Kasumi-1 (cell line): ENCODE data around the gene HNRNPF.
"Not testable (repeated sequence)": the region's sequence is repeated elsewhere in the genome, so short reads cannot be mapped to it uniquely, and the experiment has no call there.

Source experiments
- DNase-seq, 2 experiments: peaks; one replicate each; lab custom pipeline; 2025; lab: John Stamatoyannopoulos, UW

The HNRNPF gene

DNA sequence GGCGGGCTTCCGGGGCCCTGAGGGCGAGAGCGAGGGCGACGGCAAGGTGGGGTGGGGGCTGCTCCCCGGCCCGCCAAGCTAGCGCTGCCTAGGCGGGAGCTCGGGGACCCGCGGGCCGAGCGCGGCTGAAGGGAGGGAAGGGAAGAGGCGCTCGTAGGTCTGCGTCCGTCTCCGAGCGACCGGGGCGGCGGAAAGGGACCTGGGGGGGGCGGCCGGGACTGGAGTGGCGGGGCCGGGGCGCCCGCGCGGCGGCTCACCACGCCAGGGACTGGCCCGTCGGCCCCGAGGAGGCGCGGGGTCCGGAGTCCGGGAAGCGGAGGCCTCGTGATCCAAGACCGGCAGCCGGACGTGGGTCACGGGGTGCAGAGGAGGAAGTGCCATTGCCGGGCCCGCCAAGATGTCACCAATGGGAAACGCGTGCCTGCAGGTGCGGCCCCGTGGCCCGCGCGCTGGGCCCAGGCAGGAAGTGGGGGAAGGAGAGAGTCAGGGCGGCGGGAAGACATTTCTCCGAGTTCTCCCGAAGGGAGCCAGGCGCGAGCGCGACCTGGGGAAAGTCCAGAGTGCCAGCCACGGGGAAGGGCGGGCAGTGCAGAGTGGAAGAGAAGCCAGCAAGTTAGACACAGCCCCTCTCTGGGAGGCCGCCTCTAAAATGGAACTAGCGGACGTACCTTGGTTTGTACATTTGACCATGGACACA is 11.9 kb downstream of the HNRNPF start:
- DNase-seq = peak; percentile 94 to 96

DNA sequence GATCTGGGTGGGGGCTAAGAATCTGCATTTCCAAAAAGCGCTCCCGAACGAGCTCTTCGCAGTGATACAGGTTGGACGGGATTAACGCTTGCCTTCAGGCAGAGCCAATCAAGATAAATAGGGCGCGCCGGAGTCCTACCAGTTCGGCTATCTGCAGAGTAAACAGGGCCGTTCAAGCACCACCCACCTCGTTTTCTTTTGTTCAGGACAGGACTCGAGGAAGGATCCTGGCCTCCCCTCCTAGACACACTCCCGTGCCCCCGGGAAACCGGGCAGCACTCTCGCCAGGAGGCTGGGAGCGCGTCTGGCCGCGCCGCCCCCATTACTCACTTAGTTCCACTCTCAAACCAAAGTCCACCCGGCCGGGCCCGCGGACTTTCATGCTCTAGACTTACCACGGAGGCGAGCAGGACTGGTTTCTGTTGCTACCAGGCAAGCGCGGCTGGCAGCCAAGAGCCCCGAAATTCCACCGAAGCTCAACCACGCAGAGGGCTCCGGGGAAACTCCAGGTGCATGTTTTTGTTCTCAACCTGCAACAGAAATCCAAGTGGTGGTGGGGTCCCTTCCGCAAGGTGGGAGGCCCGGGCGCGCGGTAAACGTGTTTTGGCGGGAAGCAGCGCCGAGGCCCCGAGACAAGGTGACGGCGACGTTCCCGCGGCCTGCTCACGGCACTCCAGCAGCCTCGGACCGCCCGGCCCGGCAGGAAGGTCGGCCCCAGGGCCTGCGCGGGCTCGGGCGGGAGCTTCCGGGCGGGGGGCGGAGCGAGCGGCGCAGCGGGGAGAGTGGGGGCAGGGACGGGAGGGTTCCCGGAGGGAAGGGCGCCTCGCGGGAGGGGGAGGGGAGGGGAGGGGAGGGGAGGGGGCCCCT is 12.7 kb downstream of the HNRNPF start:
- DNase-seq = peak; percentile 64 to 79

DNA sequence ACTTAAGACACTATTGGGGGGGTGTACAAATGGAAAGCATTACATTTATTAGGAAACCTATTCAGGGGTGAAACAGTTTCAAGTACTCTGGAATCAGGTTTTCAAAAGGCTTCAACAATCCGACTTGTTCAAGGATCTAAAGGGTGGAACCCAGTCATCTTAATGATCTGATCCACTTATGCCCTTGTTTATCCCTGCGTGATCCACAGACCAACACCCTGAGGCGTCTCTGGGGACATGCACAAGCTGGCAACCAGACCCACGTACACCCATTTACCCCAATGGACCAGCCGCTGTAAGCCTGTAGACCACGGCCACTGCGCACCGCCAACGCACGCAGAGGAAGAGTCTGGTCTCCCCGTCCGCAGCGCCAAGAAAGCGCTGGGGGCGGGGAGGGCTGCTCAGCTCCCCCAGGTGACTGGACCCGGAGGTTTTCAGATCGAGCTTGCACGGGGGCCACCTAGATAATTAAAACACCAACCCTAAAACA is 13.4 kb downstream of the HNRNPF start:
- no peak for DNase-seq

DNA sequence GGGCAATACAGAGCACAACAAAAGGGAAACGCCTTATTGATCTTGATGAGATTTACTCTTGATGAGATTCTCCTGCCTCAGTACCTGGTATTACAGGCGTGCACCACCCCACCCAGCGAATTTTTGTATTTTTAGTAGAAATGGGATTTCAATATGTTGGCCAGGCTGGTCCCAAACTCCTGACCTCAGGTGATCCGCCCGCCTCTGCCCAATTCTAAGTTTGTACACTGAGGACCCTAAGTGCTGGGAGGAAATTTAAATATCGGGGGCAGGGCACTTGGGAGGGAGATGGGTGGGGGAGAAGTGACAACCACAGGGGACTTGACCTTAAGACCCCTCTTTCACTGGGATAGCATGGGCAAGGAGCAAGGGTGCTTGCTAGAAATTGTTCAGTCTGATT is 14.1 kb downstream of the HNRNPF start:
- no peak for DNase-seq

DNA sequence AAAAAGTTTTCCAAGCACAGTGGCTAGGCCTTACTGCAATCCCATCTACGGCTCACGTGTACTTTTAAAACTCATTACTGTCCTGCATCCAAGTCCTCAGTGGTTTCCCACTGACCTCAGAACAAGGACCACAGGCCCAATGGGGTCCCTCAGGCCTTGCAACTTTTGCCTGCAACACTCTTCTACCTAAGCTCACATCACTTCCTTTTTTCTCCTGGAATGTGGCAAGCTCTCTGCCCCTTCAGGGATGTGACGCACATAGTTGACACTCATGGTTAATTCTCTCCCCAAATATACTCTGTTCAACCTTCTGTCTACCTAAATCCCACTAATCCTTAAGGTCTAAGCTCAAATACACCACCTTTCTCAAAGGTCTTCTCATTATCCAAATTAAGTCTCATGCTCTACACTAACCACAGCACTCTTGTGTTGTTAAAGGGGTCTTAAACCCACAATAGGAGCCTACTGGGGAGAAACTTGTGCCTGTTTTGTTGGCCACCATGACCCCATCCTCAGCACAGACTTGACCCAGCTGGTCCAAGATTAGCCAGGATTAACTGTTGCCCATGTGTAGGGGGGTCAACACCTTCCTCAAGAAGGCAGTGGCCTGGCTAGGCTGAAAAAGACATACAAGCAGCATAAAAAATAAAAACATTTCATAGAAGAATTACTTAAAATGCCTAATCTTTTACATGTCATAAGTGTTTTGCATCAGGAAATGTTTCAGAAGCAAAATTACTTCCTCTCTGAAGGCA is 15.2 kb downstream of the HNRNPF start:
- DNase-seq = no peak

DNA sequence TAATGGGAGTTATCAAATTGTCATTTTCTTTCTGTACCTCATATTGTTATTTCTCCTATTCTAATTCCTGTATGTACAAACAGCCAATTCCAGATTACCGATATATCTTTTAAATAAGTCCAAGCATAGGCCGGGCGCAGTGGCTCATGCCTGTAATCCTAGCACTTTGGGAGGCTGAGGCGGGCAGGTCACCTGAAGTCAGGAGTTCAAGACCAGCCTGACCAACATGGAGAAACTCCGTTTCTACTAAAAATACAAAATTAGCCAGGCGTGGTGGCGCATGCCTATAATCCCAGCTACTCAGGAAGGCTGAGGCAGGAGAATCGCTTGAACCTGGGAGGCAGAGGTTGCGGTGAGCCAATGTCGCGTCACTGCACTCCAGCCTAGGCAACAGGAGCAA is 15.8 kb downstream of the HNRNPF start:
- not testable (repeated sequence) for DNase-seq

DNA sequence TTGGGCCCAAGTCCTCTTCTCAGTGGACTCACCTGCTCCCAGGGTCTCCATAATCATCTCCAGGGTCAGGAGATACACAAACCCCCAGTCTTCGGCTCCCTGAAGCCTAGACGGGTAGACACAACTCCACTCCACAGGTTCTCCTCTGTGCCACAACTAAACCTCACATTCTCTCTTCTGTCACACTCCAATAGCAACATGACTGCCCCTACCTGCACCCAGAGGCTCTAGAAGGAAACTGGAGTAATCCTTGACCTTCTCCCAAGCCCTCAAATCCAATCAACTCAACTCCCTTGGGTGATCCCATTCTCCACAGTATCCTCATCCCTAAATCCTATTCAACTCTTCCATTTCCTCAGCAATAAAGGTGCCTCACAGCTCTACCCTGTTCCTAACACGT is 16.2 kb downstream of the HNRNPF start:
- DNase-seq = no peak

DNA sequence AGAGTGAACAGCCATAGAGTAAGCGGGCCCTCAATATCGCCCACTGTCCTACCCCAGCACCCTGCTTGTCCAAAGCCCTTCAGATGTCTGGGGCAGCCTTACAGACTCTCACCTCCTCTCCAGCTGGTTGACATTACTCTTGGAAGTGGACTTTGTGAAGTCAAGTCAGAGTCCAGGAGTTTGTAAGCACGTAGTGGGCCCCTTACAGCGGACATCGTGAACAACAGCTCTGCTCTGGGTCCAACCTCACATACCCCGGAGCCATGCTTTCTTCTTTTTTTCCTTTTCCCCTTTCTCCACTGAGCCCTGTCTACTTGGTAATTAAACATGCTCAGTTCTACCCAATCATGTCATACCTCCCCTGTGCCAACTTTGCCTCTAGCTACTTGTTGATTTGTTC is 17.5 kb downstream of the HNRNPF start:
- no peak for DNase-seq

DNA sequence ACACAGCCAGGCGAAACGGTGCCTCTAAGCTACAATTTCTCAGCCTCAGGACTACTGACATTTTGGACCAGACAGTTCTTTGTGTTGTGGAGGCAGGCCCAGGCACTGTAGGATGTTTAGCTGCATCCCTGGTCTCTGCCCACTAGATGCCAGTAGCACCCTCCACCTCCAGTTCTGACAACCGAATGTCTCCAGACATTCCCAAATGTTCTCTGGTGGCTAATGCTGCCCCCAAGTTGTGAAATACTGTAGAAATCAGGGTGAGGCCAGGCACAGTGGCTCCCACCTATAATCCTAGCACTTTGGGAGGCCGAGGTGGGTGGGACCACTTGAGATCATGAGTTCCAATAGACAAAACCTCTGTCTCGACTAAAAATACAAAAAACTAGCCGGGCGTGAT is 18.2 kb downstream of the HNRNPF start:
- peak; percentile 64 to 65 for DNase-seq

DNA sequence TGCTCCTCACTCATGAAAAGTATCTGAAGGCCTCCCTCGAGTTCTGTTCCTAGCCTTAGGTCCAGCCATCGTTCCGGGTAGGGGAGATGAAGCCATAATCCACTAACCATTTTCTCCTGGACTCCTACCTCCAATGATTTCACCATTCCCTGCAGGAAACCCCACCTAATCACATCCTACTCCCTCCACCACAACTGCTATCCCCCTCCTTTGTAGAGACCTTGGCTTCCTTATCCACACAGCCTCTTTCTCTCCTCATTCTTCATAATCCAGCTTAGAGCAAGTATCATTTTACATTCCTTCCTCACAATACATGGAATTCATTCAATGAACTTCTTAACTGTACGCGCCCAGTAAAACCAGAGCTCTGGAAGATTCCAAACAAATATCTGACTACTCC is 18.7 kb downstream of the HNRNPF start:
- no peak for DNase-seq

DNA sequence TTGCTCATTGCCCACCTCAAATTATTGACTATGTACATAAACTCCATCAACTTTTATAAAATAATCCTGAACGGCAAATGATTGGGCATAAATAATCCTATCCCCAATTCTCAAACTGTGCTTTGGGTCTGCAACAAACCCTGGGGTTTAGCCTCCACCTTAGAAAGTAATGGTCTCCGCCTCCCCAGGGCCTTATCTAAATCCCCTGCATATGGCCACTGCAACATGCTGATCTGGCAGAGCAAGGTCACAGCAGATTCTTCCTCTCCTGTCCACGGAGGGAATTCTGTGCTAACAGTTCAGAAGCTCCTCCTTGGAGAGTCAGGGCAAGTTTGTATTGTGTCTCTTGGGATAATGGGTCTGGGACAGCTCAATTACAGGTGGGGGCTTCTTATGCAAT is 19.1 kb downstream of the HNRNPF start:
- no peak for DNase-seq

DNA sequence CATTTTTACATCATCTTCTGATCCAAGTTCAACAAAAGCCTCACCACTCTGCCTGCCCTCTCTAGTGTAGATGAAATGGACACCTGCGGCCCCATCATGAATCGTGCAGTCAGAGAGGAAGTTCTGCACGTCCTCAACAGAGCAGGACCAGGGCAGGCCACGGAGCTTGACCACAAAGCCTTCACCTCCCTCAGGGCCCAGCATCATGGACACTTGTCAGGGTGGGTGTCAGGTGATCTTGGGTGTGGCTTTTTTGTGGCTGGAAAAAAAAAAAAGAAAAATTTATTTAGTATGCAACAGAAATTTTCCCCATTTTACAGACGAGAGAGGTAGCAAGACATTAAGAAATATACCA is 21.3 kb downstream of the HNRNPF start:
- DNase-seq = no peak

DNA sequence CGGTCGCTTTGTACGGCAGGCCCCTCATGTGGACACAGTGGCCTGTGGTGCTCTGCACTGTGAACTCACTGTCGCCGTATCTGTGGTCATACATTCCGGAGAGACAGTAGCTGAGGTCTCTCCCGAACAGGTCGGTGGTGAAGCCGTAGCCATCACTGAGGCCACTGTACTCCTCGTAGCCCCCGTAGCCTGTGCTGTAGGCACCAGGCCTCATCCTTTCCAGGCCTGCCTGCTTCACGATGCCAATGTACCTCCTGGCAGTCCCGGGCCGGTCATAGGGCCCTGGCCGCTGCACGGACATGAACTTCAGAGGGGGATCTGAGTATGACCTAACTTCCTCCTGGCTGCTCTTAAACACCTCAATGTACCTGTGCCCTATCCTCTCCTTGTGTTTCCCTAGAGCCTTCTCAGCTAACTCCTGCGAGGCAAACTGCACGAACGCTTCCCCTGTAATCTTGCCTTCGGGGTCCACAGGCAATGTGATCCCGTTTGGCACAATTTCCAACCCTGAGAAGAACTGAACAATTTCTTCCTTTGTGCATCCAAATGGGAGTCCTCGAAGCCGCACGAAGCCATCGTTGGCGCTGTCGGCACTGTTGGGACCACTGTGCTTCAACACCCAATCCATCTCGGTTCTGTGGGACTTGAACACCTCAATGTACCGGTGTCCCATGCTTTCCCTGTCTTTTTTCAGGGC is 21.9 kb downstream of the HNRNPF start:
- DNase-seq = no peak

DNA sequence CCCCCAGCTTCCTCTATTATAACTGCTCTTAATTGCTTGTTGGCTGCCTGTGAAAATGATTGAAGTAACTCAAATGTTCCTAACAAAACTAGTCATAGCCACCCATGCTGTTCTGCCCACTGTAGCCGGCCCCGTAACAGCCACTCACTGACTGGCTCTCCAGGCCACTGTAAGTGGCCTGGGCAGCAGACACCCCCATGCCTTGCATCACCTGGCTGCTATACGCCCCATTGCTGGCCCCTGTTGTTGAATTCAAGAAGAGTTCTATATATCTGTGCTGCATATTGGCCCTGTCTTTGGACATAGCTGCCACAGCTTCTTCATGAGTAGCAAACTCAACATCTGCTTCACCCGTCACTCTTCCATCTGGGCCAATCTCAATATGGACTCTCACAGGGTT is 22.4 kb downstream of the HNRNPF start:
- no peak for DNase-seq

DNA sequence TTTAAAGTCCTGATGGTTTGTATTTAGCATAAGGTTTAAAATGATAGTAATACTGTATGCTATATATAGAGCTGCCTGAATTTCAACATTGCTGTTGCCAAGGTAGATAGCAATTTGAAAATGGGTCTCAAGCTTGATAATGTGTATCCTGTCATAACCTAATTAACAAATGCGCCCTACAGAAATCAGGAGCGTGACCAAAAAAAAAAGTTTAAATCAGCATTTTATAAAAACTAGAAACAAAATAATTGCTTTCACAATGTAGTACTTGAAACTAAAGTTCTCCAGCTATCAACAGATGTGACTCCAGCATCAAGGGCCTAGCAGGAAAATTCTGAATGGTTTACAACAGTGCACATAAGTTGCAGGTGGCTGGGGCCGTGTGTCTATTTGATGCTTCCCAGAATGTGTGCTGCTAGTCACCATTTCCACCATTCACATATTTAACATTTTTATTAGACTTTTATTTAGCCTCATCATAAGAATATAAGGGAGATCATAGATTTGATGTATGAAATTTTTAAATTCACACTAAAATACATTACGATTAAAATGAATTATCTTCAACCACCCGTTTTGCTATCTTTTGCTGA is 23.5 kb downstream of the HNRNPF start:
- DNase-seq = no peak

DNA sequence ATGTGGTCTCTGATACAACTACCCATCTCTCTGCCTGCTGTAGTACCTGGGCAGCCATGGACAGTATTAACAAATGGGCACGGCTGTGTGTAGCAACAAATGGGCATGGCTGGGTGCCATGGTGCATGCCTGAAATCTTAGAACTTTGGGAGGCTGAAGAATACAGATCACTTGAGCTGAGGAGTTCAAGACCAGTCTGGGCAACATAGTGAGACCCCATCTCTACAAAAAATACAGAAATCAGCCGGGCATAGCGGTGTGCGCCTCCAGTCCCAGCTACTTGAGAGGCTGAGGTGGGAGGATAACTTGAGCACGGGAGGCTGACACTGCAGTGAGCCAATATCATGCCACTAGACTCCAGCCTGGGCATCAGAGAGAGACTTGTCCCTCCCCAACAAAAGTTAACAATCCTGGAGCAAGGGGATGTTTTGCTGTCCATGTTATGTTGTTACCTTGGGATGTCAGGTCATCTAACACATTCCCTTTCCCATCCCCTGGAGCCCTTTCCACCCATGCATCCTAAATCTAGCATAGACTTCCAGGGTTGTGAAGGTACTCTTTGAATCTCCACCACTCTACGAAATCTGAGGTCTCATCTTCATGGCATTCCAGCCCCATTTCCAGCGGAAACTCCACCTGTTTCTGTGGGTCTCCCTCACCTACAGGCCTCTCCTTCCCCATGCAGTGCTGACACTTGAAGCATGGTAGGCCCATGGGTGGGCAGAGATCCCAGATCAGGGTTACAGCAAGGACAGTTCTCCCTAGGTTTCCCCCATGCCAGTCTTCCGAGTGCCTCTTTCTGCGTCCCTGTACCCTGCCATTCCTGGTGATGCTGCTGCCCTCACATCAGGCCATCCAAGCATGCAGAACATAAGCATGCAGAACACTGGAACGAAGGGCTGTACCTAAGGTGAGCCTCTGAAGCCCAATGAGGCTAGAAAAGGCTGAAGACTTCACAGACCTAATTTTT is 24.4 kb downstream of the HNRNPF start:
- DNase-seq = peak in 1 of 2 experiments; percentile 30

DNA sequence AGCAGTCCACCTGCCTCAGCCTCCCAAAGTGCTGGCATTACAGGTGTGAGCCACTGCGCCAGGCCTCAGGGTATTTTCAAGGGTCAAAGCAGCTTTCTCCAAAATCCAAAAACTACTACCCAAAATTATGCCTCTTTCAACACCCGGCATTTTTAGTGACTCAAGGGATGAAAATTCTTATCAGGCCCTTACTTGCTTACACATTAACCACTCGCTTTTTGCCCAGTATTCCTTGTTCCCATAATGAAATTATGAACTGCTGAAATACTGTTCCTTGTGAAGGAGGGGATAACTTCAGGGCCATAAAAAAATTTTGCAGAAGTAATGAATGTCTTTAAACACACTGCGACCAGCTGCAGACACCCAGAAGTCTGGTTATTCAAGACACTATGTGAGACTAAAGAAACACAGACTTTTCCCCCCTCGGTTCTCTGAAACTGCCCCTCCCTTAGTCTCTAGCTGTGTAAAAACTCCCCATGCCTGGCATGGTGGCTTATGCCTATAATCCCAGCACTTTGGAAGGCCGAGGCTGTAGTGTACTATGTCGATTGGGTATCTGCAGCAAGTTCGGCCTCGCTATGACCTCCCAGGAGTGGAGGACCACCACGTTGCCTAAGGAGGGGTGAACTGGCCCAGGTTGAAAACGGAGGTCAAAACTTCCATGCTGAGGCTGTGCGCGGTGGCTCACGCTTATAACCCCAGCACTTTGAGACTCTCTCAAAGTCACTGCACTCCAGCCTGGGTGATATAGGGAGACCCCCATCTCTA is 25.6 kb downstream of the HNRNPF start:
- no peak for DNase-seq

DNA sequence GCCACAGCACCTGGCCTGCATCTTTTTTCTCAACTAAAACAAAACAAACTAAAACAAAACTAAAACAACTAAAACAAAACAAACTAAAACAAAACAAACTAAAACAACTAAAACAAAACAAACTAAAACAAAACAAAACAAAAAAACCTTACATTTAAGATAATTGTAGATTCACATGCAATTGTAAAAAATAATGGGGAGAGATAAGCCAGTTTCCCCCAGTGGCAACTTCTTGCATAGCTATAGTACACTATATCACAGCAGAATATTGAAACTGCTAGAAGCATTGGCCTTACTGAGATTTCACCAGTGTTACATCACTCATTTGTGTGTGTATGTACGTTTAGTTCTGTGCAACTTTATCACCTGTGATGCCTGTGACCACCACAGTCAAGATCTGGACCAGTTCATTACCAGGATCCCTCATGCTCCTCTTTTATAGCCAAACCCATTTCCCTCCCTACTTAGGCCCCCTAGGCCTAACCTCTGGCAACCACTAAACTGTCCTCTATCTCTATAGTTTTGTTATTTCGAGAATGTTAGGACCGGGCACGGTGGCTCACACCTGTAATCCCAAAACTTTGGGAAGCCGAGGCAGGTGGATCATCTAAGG is 28.3 kb downstream of the HNRNPF start:
- peak; percentile 30 to 41 for DNase-seq

DNA sequence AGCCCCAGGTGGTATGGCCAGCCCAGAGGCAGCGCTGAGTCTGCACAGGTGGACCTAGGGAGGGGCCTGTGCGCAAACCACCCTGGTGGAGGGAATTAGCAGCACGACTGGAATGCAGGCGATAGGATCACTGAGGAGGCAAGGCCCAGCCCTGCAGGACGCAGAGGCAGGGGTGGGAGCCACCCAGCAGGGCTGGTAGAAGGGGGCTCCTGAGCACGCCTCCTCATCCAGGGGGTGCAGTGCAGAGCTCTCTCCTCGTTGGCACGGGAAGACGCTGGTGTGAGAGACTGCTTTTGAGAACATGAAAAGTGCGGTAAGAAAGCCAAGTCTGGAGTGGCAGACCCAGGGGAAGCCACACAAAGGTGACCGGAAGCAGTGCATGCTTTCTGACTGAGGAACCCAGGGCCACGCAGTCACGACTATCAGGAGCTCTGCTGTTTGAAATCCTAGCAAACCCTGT is 31.5 kb downstream of the HNRNPF start:
- no peak for DNase-seq
